H9 (cell line): ENCODE data around the gene BEGAIN. TPM values are rescaled to one million over a fixed set of nuclear protein-coding genes. Genes with fewer than 3 reads are reported as not detected.

Experiments used
- DNase-seq: peaks from one replicate; pipeline ENCODE4 v3.0.0-alpha.2; 2017
- H2AFZ ChIP-seq: one replicate; pipeline ENCODE4 v1.6.1; 2013; ENCODE audit warnings: mild to moderate bottlenecking, low read length, control low read depth, moderate library complexity
- H2AK5ac ChIP-seq: 2 replicates; pipeline ENCODE4 v1.6.1; 2013; ENCODE audit warnings: low read length, control low read depth, mixed read lengths; ENCODE audit not compliant: insufficient read length
- H2BK120ac ChIP-seq: one replicate; pipeline ENCODE4 v1.6.1; 2013; ENCODE audit warnings: low read depth, mild to moderate bottlenecking, low read length, control low read depth, inconsistent platforms; ENCODE audit not compliant: poor library complexity, severe bottlenecking
- H2BK12ac ChIP-seq: 2 replicates; pipeline ENCODE4 v1.6.1; 2013; ENCODE audit warnings: low read length, control low read depth, mixed read lengths, low read depth; ENCODE audit not compliant: insufficient read length
- H2BK15ac ChIP-seq: 2 replicates; pipeline ENCODE4 v1.6.1; 2013; ENCODE audit warnings: low read depth, low read length, control low read depth
- H2BK20ac ChIP-seq: one replicate; pipeline ENCODE4 v1.6.1; 2013; ENCODE audit warnings: low read depth, mild to moderate bottlenecking, low read length, control low read depth, inconsistent platforms; ENCODE audit not compliant: poor library complexity, severe bottlenecking
- H2BK5ac ChIP-seq: 2 replicates; pipeline ENCODE4 v1.6.1; 2013; ENCODE audit warnings: low read length, control low read depth, mixed read lengths; ENCODE audit not compliant: insufficient read length
- H3K14ac ChIP-seq: 2 replicates; pipeline ENCODE4 v1.6.1; 2013; ENCODE audit warnings: low read length, control low read depth; ENCODE audit not compliant: insufficient read depth
- H3K18ac ChIP-seq: 2 replicates; pipeline ENCODE4 v1.6.1; 2013; ENCODE audit warnings: low read depth, mild to moderate bottlenecking, mixed read lengths, low read length, control low read depth; ENCODE audit not compliant: insufficient read length
- H3K23ac ChIP-seq: 2 replicates; pipeline ENCODE4 v1.6.1; 2013; ENCODE audit warnings: low read length, control low read depth, mixed read lengths, low read depth; ENCODE audit not compliant: insufficient read length
- H3K23me2 ChIP-seq: 2 replicates; pipeline ENCODE4 v1.6.1; 2013; ENCODE audit warnings: low read depth, mild to moderate bottlenecking, mixed read lengths, low read length, control low read depth; ENCODE audit not compliant: insufficient read length, poor library complexity, severe bottlenecking
- H3K27ac ChIP-seq: 2 replicates; pipeline ENCODE4 v1.5.1; 2013; ENCODE audit warnings: low read length, control low read depth, mixed read lengths, low read depth; ENCODE audit not compliant: insufficient read length
- H3K27me3 ChIP-seq: 2 replicates; pipeline ENCODE4 v1.6.1; 2013; ENCODE audit warnings: low read length, control low read depth, inconsistent platforms; ENCODE audit not compliant: insufficient read depth
- H3K4ac ChIP-seq: 2 replicates; pipeline ENCODE4 v1.6.1; 2013; ENCODE audit warnings: low read depth, mild to moderate bottlenecking, control low read depth, inconsistent platforms, low read length, moderate library complexity
- H3K4me1 ChIP-seq: 2 replicates; pipeline ENCODE4 v1.6.1; 2013; ENCODE audit warnings: low read length, control low read depth, inconsistent platforms; ENCODE audit not compliant: insufficient read depth
- H3K4me2 ChIP-seq: 2 replicates; pipeline ENCODE4 v1.6.1; 2013; ENCODE audit warnings: low read length, control low read depth, mixed read lengths; ENCODE audit not compliant: insufficient read length, insufficient read depth
- H3K56ac ChIP-seq: 2 replicates; pipeline ENCODE4 v1.6.1; 2013; ENCODE audit warnings: low read depth, mild to moderate bottlenecking, mixed read lengths, low read length, control low read depth; ENCODE audit not compliant: insufficient read length
- H3K79me1 ChIP-seq: 2 replicates; pipeline ENCODE4 v1.6.1; 2013; ENCODE audit warnings: low read depth, mild to moderate bottlenecking, moderate library complexity, low read length, control low read depth, inconsistent platforms; ENCODE audit not compliant: insufficient read depth, poor library complexity, severe bottlenecking
- H3K79me2 ChIP-seq: 2 replicates; pipeline ENCODE4 v1.6.1; 2013; ENCODE audit warnings: low read length, control low read depth, inconsistent platforms; ENCODE audit not compliant: insufficient read depth
- H3K9ac ChIP-seq: 2 replicates; pipeline ENCODE4 v1.6.1; 2013; ENCODE audit warnings: low read length, control low read depth, mixed read lengths; ENCODE audit not compliant: insufficient read length; ENCODE audit errors: extremely low read depth
- H3K9me3 ChIP-seq: one replicate; pipeline ENCODE4 v1.6.1; 2013; ENCODE audit warnings: low read depth, low read length, inconsistent platforms; ENCODE audit not compliant: control insufficient read depth
- H3T11ph ChIP-seq: one replicate; pipeline ENCODE4 v1.6.1; 2013; ENCODE audit warnings: mild to moderate bottlenecking, low read length, control low read depth, inconsistent platforms
- H4K20me1 ChIP-seq: one replicate; pipeline ENCODE4 v1.6.1; 2013; ENCODE audit not compliant: control insufficient read depth, insufficient read length, insufficient read depth
- H4K5ac ChIP-seq: 2 replicates; pipeline ENCODE4 v1.6.1; 2013; ENCODE audit warnings: low read depth, mild to moderate bottlenecking, mixed read lengths, low read length, control low read depth; ENCODE audit not compliant: insufficient read length
- H4K8ac ChIP-seq: replicated peaks from 2 replicates; pipeline ENCODE4 v1.6.1; 2013; ENCODE audit warnings: low read length, control low read depth, mixed read lengths, low read depth; ENCODE audit not compliant: insufficient read length
- H4K91ac ChIP-seq: 2 replicates; pipeline ENCODE4 v1.6.1; 2013; ENCODE audit warnings: low read depth, mild to moderate bottlenecking, moderate library complexity, mixed read lengths, low read length, control low read depth; ENCODE audit not compliant: insufficient read length
- H3K27ac Mint-ChIP-seq, 3 experiments: 2 replicates in 2 of 3; 3 replicates in 1 of 3; pipeline ENCODE4 v1.8.0; 2020 to 2021; ENCODE audit warnings: mixed read lengths in 3 of 3, mild to moderate bottlenecking in 1 of 3, moderate library complexity in 1 of 3
- H3K27me3 Mint-ChIP-seq: 2 replicates; pipeline ENCODE4 v1.8.0; 2021; ENCODE audit warnings: low read depth, mild to moderate bottlenecking, moderate library complexity, mixed read lengths
- H3K36me3 Mint-ChIP-seq, 3 experiments: 2 replicates in 2 of 3; 3 replicates in 1 of 3; pipeline ENCODE4 v1.8.0; 2020 to 2021; ENCODE audit warnings: low read depth in 3 of 3, mixed read lengths in 3 of 3; ENCODE audit not compliant: insufficient read depth in 1 of 3
- H3K4me1 Mint-ChIP-seq, 2 experiments: 2 replicates each; pipeline ENCODE4 v1.8.0; 2020; ENCODE audit warnings: mixed read lengths in 2 of 2
- H3K4me3 Mint-ChIP-seq, 2 experiments: 2 replicates in 1 of 2; 3 replicates in 1 of 2; pipeline ENCODE4 v1.8.0; 2020 to 2021; ENCODE audit warnings: mild to moderate bottlenecking in 2 of 2, mixed read lengths in 2 of 2, moderate library complexity in 1 of 2
- H3K9me3 Mint-ChIP-seq, 2 experiments: 2 replicates in 1 of 2; 3 replicates in 1 of 2; pipeline ENCODE4 v1.8.0; 2020; ENCODE audit warnings: mild to moderate bottlenecking in 2 of 2, mixed read lengths in 2 of 2, moderate library complexity in 1 of 2
- CTCF ChIP-seq: fragments of 200-600 bp; sonication (generic); conservative IDR thresholded peaks from 3 replicates; pipeline ENCODE4 v1.8.0; 2021; ENCODE audit warnings: antibody characterized with exemption, mild to moderate bottlenecking
- WGBS: extraction: QIAGEN DNeasy Blood & Tissue Kit; methylation state at CpG from one replicate; pipeline ENCODE4 v1.1.7; 2013; ENCODE audit warnings: missing lambda C conversion rate, low lambda C conversion rate, mixed read lengths; ENCODE audit not compliant: insufficient read length; ENCODE audit errors: extremely low coverage; 5-methylcytosine and 5-hydroxymethylcytosine counted together
- total RNA-seq: library from RNA; stranded (reverse); gene quantifications from 2 replicates; pipeline ENCODE4 v1.2.1, GENCODE V29; 2021

BEGAIN gene
- total RNA-seq, 1 experiment from 2014 or later, result 2.6 TPM

- H2BK120ac ChIP-seq, result no peak overlapping the region
- no peak overlapping the region for H3K9ac ChIP-seq
- H3K79me1 ChIP-seq, result no peaks in the 10 kb centered on the region
- Mint-ChIP-seq H3K9me3 (no peaks in the 10 kb centered on the region), H3K27me3 (peaks cover 9% of the 10 kb centered on the region), H3K4me3 (no peak overlapping the region), H3K36me3 (no peaks in the 10 kb centered on the region), H3K4me1 (peaks cover 0 to under 1% of the 10 kb centered on the region in 2 experiments; a peak in 1 of 4 replicates), H3K27ac (no peak overlapping the region)
- H3K4ac ChIP-seq, result no peak overlapping the region
- no peak for TF ChIP-seq CTCF
- whole genome bisulfite sequencing, result no CpG with 5 or more reads among the region's 10 CpGs
- H3K9me3 ChIP-seq, result no peaks in the 10 kb centered on the region
- no peak overlapping the region for H3K23ac ChIP-seq
- H2BK15ac ChIP-seq, result no peak overlapping the region
- H3K23me2 ChIP-seq, result no peaks in the 10 kb centered on the region
- no peak overlapping the region for H2AFZ ChIP-seq
- no peaks in the 10 kb centered on the region for H3K79me2 ChIP-seq
- H3K14ac ChIP-seq, result no peak overlapping the region
- no peak overlapping the region for H3K4me2 ChIP-seq
- H4K20me1 ChIP-seq, result no peaks in the 10 kb centered on the region
- H3K4me1 ChIP-seq, result peaks cover under 1% of the 10 kb centered on the region; the same call in 1 of the 2 replicates
- DNase-seq, result no peak
- H3T11ph ChIP-seq, result no peak overlapping the region
- no peak overlapping the region for H3K56ac ChIP-seq
- H2BK5ac ChIP-seq, result no peak overlapping the region
- no peak overlapping the region for H3K27ac ChIP-seq
- no peak overlapping the region for H2BK12ac ChIP-seq
- no peak overlapping the region for H2AK5ac ChIP-seq
- no peak overlapping the region for H3K18ac ChIP-seq
- H4K5ac ChIP-seq, result no peak overlapping the region
- H4K8ac ChIP-seq, result no peak overlapping the region
- H3K27me3 ChIP-seq, result no peaks in the 10 kb centered on the region
- H2BK20ac ChIP-seq, result no peak overlapping the region
- H4K91ac ChIP-seq, result no peak overlapping the region
These were observed 24.7 kb upstream of the BEGAIN start for GRCh38 chr14:100611811-100612480.
